Brain microvascular endothelial cell (primary cell): ENCODE data around the gene SUN3.

Experiments used
- DNase-seq: peaks from one replicate; pipeline ENCODE4 v3.0.0-alpha.2; 2020
- H3K27ac ChIP-seq: fragments of 250-450 bp; sonication (Bioruptor Pico); 2 replicates; pipeline ENCODE4 v1.5.1; 2020; ENCODE audit warnings: mild to moderate bottlenecking, moderate library complexity
- H3K27me3 ChIP-seq: fragments of 250-450 bp; sonication (Bioruptor Pico); replicated peaks from 2 replicates; pipeline ENCODE4 v1.5.1; 2020; ENCODE audit warnings: mild to moderate bottlenecking
- H3K36me3 ChIP-seq: fragments of 250-450 bp; sonication (Bioruptor Pico); replicated peaks from 2 replicates; pipeline ENCODE4 v1.5.1; 2020; ENCODE audit warnings: mild to moderate bottlenecking
- H3K4me3 ChIP-seq: 2 replicates; pipeline ENCODE4 v1.5.1; 2011; ENCODE audit warnings: low read depth, mild to moderate bottlenecking, control low read depth, low read length, moderate library complexity
- in situ Hi-C: cut with HindIII; loops from 2 replicates; pipeline ENCODE4 v1.10.0; 2017; ENCODE audit warnings: low sequenced_read_pairs, low pct_ligation_motif_present
- TF ChIP-seq, protein P1 (sequence below): IDR thresholded peaks from 2 replicates; pipeline ENCODE4 v1.5.1; 2011; ENCODE audit warnings: low read depth, mild to moderate bottlenecking, moderate library complexity, low read length, control low read depth, inconsistent platforms; ENCODE audit errors: missing control alignments

The SUN3 gene

DNA sequence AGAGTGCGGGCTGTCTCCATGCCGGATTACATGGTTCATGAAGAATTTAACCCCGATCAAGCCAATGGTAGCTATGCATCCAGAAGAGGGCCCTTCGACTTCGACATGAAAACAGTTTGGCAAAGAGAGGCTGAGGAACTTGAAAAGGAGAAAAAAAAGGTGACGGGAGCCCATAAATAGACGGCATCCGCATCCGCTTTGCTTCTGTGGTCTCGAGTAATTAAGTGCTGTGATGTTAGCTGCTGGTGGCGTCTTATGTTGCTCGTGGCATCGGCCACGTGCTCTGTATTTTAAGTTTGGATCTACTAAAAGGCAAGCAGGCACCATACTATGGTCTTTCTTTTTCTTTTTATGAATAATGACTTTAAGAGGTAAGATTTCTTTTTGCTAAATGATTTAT is 17.6 kb upstream of the SUN3 start:
- no peak overlapping the region for H3K4me3 ChIP-seq
- H3K27me3 ChIP-seq, result no peaks in the 10 kb centered on the region
- no peak overlapping the region for H3K27ac ChIP-seq
- in situ Hi-C loops, result no loop called here
- no peaks in the 10 kb centered on the region for H3K36me3 ChIP-seq
- TF ChIP-seq, protein P1, sequence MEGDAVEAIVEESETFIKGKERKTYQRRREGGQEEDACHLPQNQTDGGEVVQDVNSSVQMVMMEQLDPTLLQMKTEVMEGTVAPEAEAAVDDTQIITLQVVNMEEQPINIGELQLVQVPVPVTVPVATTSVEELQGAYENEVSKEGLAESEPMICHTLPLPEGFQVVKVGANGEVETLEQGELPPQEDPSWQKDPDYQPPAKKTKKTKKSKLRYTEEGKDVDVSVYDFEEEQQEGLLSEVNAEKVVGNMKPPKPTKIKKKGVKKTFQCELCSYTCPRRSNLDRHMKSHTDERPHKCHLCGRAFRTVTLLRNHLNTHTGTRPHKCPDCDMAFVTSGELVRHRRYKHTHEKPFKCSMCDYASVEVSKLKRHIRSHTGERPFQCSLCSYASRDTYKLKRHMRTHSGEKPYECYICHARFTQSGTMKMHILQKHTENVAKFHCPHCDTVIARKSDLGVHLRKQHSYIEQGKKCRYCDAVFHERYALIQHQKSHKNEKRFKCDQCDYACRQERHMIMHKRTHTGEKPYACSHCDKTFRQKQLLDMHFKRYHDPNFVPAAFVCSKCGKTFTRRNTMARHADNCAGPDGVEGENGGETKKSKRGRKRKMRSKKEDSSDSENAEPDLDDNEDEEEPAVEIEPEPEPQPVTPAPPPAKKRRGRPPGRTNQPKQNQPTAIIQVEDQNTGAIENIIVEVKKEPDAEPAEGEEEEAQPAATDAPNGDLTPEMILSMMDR, result no peak
- no peak for DNase-seq

- no peak for DNase-seq
- in situ Hi-C loops, result no loop called here
- Histone ChIP-seq H3K27ac (no peak overlapping the region), H3K4me3 (no peak overlapping the region), H3K27me3 (no peaks in the 10 kb centered on the region), H3K36me3 (no peaks in the 10 kb centered on the region)
- TF ChIP-seq, protein P1, result no peak
These were observed 16.4 kb upstream of the SUN3 start for GRCh38 chr7:48045195-48045765.

DNA sequence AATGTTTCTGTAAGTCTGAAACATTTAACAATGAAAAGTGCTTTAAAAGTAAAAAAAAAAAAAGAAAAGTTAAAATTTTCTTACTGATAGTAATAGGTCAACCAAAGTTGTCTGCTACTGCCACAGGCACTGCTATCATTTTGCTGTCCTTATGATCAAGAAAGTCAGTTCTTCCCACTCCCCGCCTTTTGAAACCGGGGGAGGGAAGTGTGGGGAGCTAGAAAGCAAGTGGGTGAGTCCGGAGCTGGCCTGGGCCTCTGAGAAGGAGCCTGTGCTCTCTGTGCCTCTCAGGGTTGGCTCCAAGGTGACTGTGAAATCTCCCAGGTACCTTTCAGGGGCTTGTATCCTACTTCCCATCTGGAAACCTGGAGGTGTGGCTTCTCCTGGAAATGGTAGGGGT is 13.7 kb upstream of the SUN3 start:
- Histone ChIP-seq H3K27me3 (no peaks in the 10 kb centered on the region), H3K36me3 (no peaks in the 10 kb centered on the region), H3K27ac (no peak overlapping the region), H3K4me3 (no peak overlapping the region)
- DNase-seq, result no peak
- TF ChIP-seq, protein P1, result no peak
- in situ Hi-C loops, result no loop called here

GRCh38 chr7:48042216-48042615 is 13.3 kb upstream of the SUN3 start:
- in situ Hi-C loops, result no loop called here
- Histone ChIP-seq H3K27me3 (no peaks in the 10 kb centered on the region), H3K27ac (no peak overlapping the region), H3K4me3 (no peak overlapping the region), H3K36me3 (no peaks in the 10 kb centered on the region)
- peak; percentile 11 for DNase-seq
- TF ChIP-seq, protein P1, result no peak

DNA sequence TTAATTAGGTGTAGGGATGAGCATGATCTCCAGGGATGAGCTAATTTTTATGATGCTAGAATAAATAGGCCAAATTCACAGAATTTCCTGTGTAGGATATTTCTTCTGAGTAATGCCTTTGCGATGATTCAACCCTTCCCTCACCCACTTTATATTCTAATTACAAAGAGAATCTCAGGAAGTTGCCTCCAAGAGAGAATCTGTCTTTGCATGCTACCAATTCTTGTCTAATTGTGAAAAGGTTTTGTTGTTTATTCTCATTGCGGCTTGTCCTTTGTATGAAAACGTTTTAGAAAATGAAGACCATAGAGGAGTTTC is 12.7 kb upstream of the SUN3 start:
- no peak overlapping the region for H3K27ac ChIP-seq
- H3K36me3 ChIP-seq, result no peaks in the 10 kb centered on the region
- DNase-seq, result no peak
- H3K27me3 ChIP-seq, result no peaks in the 10 kb centered on the region
- in situ Hi-C loops, result no loop called here
- no peak overlapping the region for H3K4me3 ChIP-seq
- TF ChIP-seq, protein P1, result no peak

DNA sequence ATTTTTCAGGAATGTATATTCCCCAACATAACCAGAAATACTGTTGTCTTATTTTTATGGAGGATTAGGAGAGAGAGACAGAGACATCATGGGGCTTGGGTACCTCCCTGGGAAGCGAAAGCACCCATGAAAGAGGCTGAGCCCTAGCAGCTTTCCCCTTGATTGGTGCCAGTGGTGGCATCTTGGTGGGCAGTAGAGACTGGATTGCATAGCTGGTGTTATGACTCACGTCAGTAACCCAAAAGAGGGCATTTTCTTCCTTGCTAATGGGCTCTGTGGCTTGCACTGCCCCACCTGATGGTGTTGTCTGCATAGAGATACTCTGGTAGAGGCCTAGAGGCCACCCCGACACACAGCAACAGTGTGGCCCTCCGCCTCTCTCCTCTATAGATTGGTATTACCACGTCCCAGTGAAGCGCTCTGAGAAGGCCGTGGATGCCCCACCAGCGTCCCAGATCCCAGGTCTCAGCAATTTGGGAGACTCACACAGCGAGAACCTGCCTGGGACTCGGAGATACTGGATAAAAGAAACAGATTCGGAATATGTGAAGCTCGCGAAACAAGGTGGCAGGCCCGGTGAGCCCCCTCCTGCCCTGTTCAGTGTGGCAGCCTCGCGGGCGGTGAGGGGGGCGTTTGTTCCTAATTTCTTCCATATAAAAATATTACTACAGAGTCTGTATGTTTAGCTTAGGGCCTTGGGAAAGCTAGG is 12.2 kb upstream of the SUN3 start:
- TF ChIP-seq, protein P1, result no peak
- Histone ChIP-seq H3K4me3 (no peak overlapping the region), H3K27ac (no peak overlapping the region), H3K27me3 (peaks cover 3% of the 10 kb centered on the region), H3K36me3 (no peaks in the 10 kb centered on the region)
- no peak for DNase-seq
- in situ Hi-C loops, result no loop called here
